GM23338 (cell line): ENCODE data around the gene YJEFN3.

Experiments used
- CREB1 ChIP-seq: fragments of 250-450 bp; sonication (Bioruptor Pico); IDR thresholded peaks from 2 replicates; pipeline ENCODE4 v1.5.0; 2020; ENCODE audit warnings: low read depth, mild to moderate bottlenecking, moderate library complexity
- CTCF ChIP-seq, 2 experiments: fragments of 200-600 bp in 1 of 2; sonication (generic) in 1 of 2; conservative IDR thresholded peaks; 2 replicates each; pipeline versions ENCODE4 v1.5.1 to v1.6.1; 2016 to 2017; ENCODE audit warnings: antibody characterized with exemption in 2 of 2, low read depth in 2 of 2, mild to moderate bottlenecking in 2 of 2, moderate library complexity in 1 of 2
- ETS1 ChIP-seq: IDR thresholded peaks from 2 replicates; pipeline ENCODE4 v1.6.1; 2016; ENCODE audit warnings: antibody characterized with exemption
- EZH2 ChIP-seq: fragments of 200-600 bp; sonication (generic); IDR thresholded peaks from one replicate; pipeline ENCODE4 v1.8.0; 2017; ENCODE audit warnings: antibody characterized with exemption, mild to moderate bottlenecking, low read depth; ENCODE audit not compliant: unreplicated experiment
- EZH2phosphoT487 ChIP-seq: fragments of 200-600 bp; sonication (generic); IDR thresholded peaks from one replicate; pipeline ENCODE4 v1.8.1; 2018; ENCODE audit warnings: antibody characterized with exemption; ENCODE audit not compliant: unreplicated experiment
- JUNB ChIP-seq: IDR thresholded peaks from one replicate; pipeline ENCODE4 v1.6.1; 2016; ENCODE audit warnings: antibody characterized with exemption; ENCODE audit not compliant: unreplicated experiment
- NANOG ChIP-seq: IDR thresholded peaks from 2 replicates; pipeline ENCODE4 v1.6.1; 2016; ENCODE audit warnings: antibody characterized with exemption, borderline replicate concordance
- POLR2AphosphoS5 ChIP-seq: IDR thresholded peaks from 2 replicates; pipeline ENCODE4 v1.6.1; 2016; ENCODE audit warnings: antibody characterized with exemption, low read depth
- REST ChIP-seq: IDR thresholded peaks from one replicate; pipeline ENCODE4 v1.6.1; 2018; ENCODE audit warnings: antibody characterized with exemption; ENCODE audit not compliant: unreplicated experiment
- STAT1 ChIP-seq: IDR thresholded peaks from one replicate; pipeline ENCODE4 v1.6.1; 2016; ENCODE audit warnings: antibody characterized with exemption; ENCODE audit not compliant: unreplicated experiment
- ZNF114 ChIP-seq: fragments of 250-450 bp; sonication (Bioruptor Pico); IDR thresholded peaks from 2 replicates; pipeline ENCODE4 v1.5.0; 2020; ENCODE audit warnings: mild to moderate bottlenecking, moderate library complexity
- ZNF331 ChIP-seq: fragments of 250-450 bp; sonication (Bioruptor Pico); IDR thresholded peaks from 2 replicates; pipeline ENCODE4 v1.5.0; 2020; ENCODE audit warnings: low read depth, mild to moderate bottlenecking, moderate library complexity
- TF ChIP-seq, protein P1 (sequence below): fragments of 250-450 bp; sonication (Bioruptor Pico); IDR thresholded peaks from 2 replicates; pipeline ENCODE4 v1.5.0; 2020; ENCODE audit warnings: mild to moderate bottlenecking, moderate library complexity

- TF ChIP-seq CTCF (conservative IDR thresholded peaks at IDR 0.05; ENCODE audit: low read depth in 2 of 2) (no peak), POLR2AphosphoS5 (peak; percentile 73), CREB1 (CRISPR knock-in tag) (no peak), REST (no peak), EZH2phosphoT487 (no peak), EZH2 (peak; percentile 44), ZNF114 (CRISPR knock-in tag) (no peak), JUNB (no peak), ETS1 (no peak), ZNF331 (no peak), NANOG (no peak), STAT1 (no peak)
- TF ChIP-seq, protein P1, sequence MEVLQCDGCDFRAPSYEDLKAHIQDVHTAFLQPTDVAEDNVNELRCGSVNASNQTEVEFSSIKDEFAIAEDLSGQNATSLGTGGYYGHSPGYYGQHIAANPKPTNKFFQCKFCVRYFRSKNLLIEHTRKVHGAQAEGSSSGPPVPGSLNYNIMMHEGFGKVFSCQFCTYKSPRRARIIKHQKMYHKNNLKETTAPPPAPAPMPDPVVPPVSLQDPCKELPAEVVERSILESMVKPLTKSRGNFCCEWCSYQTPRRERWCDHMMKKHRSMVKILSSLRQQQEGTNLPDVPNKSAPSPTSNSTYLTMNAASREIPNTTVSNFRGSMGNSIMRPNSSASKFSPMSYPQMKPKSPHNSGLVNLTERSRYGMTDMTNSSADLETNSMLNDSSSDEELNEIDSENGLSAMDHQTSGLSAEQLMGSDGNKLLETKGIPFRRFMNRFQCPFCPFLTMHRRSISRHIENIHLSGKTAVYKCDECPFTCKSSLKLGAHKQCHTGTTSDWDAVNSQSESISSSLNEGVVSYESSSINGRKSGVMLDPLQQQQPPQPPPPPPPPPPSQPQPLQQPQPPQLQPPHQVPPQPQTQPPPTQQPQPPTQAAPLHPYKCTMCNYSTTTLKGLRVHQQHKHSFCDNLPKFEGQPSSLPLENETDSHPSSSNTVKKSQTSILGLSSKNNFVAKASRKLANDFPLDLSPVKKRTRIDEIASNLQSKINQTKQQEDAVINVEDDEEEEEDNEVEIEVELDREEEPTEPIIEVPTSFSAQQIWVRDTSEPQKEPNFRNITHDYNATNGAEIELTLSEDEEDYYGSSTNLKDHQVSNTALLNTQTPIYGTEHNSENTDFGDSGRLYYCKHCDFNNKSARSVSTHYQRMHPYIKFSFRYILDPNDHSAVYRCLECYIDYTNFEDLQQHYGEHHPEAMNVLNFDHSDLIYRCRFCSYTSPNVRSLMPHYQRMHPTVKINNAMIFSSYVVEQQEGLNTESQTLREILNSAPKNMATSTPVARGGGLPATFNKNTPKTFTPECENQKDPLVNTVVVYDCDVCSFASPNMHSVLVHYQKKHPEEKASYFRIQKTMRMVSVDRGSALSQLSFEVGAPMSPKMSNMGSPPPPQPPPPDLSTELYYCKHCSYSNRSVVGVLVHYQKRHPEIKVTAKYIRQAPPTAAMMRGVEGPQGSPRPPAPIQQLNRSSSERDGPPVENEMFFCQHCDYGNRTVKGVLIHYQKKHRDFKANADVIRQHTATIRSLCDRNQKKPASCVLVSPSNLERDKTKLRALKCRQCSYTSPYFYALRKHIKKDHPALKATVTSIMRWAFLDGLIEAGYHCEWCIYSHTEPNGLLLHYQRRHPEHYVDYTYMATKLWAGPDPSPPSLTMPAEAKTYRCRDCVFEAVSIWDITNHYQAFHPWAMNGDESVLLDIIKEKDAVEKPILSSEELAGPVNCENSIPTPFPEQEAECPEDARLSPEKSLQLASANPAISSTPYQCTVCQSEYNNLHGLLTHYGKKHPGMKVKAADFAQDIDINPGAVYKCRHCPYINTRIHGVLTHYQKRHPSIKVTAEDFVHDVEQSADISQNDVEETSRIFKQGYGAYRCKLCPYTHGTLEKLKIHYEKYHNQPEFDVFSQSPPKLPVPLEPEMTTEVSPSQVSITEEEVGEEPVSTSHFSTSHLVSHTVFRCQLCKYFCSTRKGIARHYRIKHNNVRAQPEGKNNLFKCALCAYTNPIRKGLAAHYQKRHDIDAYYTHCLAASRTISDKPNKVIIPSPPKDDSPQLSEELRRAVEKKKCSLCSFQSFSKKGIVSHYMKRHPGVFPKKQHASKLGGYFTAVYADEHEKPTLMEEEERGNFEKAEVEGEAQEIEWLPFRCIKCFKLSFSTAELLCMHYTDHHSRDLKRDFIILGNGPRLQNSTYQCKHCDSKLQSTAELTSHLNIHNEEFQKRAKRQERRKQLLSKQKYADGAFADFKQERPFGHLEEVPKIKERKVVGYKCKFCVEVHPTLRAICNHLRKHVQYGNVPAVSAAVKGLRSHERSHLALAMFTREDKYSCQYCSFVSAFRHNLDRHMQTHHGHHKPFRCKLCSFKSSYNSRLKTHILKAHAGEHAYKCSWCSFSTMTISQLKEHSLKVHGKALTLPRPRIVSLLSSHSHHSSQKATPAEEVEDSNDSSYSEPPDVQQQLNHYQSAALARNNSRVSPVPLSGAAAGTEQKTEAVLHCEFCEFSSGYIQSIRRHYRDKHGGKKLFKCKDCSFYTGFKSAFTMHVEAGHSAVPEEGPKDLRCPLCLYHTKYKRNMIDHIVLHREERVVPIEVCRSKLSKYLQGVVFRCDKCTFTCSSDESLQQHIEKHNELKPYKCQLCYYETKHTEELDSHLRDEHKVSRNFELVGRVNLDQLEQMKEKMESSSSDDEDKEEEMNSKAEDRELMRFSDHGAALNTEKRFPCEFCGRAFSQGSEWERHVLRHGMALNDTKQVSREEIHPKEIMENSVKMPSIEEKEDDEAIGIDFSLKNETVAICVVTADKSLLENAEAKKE (CRISPR knock-in tag) = no peak
These were observed 9.5 kb downstream of the YJEFN3 start, which contains the start of gene CILP2 for GRCh38 chr19:19538061-19538784.
